Esophagus muscularis mucosa (tissue), 4 donors: Measurements from ENCODE around the gene RAB20. TPM values are rescaled to one million over a fixed set of nuclear protein-coding genes. Genes with fewer than 3 reads are reported as not detected.

Experiments
- DNase-seq: peaks from one replicate; pipeline ENCODE4 v3.0.0-alpha.2; 2017; ENCODE audit errors: extremely low spot score
- H3K27ac ChIP-seq, 4 donors: fragments of 200-600 bp; sonication (generic); replicated peaks in 1 of 4; 1 replicate in 3 of 4; 2 replicates in 1 of 4; pipeline ENCODE4 v1.5.1; 2016 to 2019; ENCODE audit warnings: mild to moderate bottlenecking in 1 of 4
- H3K27me3 ChIP-seq, 4 donors: fragments of 200-600 bp; sonication (generic); one replicate each; pipeline versions ENCODE4 v1.5.1 to v1.6.0; 2016 to 2019
- H3K36me3 ChIP-seq, 4 donors: fragments of 200-600 bp; sonication (generic); one replicate each; pipeline ENCODE4 v1.5.1; 2016 to 2019
- H3K4me1 ChIP-seq, 4 donors: fragments of 200-600 bp; sonication (generic); one replicate each; pipeline ENCODE4 v1.5.1; 2016 to 2019
- H3K4me3 ChIP-seq, 4 donors: fragments of 200-600 bp; sonication (generic); 1 replicate in 2 of 4; 2 replicates in 2 of 4; pipeline ENCODE4 v1.5.1; 2016 to 2019; ENCODE audit warnings: mild to moderate bottlenecking in 4 of 4, moderate library complexity in 1 of 4
- H3K9me3 ChIP-seq, 4 donors: fragments of 200-600 bp; sonication (generic); 1 replicate in 3 of 4; 2 replicates in 1 of 4; pipeline ENCODE4 v1.5.1; 2016 to 2019
- CTCF ChIP-seq, 3 experiments: fragments of 200-600 bp in 2 of 3; fragments of 450-650 bp in 1 of 3; sonication (generic) in 2 of 3; IDR thresholded peaks; one replicate each; pipeline ENCODE4 v1.5.1; 2017 to 2019; ENCODE audit warnings: antibody characterized with exemption in 3 of 3, mild to moderate bottlenecking in 2 of 3, moderate library complexity in 1 of 3
- EP300 ChIP-seq: sonication (generic); formaldehyde crosslinking; IDR thresholded peaks from one replicate; pipeline ENCODE4 v1.6.1; 2017; ENCODE audit warnings: antibody characterized with exemption
- POLR2A ChIP-seq: fragments of 450-650 bp; IDR thresholded peaks from one replicate; pipeline ENCODE4 v1.6.1; 2017; ENCODE audit warnings: antibody characterized with exemption, moderate library complexity, mild to moderate bottlenecking, low read depth
- POLR2AphosphoS5 ChIP-seq, 2 donors: sonication (generic); formaldehyde crosslinking; IDR thresholded peaks; one replicate each; pipeline ENCODE4 v1.6.1; 2017; ENCODE audit warnings: antibody characterized with exemption in 2 of 2
- WGBS: methylation state at CpG from one replicate; pipeline ENCODE4 v1.1.5; 2018; 5-methylcytosine and 5-hydroxymethylcytosine counted together
- intact Hi-C: fragments of 100-400 bp; cut with DNase I; formaldehyde crosslinking; loops from one replicate; pipeline ENCODE4 v1.15.1; 2023
- total RNA-seq, 4 donors: library from RNA; depleted of rRNA; stranded (reverse); fragments of >200 nt; gene quantifications; one replicate each; pipeline versions ENCODE4 v1.1.0 to v1.2.1, GENCODE V29; 2016

The RAB20 gene
- total RNA-seq, 4 donors from 2014 or later = 10.9 to 40.6 (median 15.4) TPM

DNA sequence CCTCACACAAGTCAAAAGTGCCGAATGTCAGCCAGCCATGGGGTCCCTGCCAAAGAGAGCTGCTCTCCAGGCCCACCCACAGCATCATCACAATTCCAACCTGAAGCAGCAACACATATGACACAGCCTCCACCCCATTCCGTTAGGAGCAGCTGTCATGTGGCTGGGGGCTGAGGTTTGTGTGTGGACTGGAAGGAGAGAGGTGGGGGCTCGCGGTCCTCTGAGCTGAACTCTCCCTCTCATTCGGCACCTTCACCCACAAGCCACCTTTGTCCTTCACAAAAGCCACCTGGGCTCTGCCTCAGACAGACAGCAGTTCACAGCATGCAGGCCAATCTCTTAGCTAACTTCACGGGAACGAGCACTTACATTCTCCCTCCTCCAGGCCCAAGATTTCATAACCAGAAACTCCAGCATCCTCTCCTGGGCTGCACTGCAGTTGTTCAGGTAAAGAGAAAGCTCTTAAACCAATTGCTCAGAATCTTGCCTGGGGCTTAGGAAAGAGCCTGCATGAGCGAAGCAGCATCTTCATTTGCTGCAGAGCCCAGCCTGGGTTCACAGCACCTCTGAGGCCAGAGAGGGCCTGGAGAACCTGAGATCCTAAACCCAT is 7.2 kb downstream of the RAB20 start:
- peaks cover 11 to 16% (median 13%) of the 10 kb centered on the region in 4 donors for H3K4me1 ChIP-seq
- H3K36me3 ChIP-seq = peaks cover 0 to 21% (median 11%) of the 10 kb centered on the region in 4 donors
- no peak overlapping the region for H3K27ac ChIP-seq
- H3K9me3 ChIP-seq = peaks cover 0 to 5% (median 0%) of the 10 kb centered on the region in 4 donors
- H3K27me3 ChIP-seq = no peaks in the 10 kb centered on the region
- no peak overlapping the region for H3K4me3 ChIP-seq
- TF ChIP-seq EP300 (no peak), POLR2A (no peak), CTCF (IDR thresholded peaks at IDR 0.05) (no peak), POLR2AphosphoS5 (IDR thresholded peaks at IDR 0.05) (no peak)
- WGBS = 88% methylated on average over 8 of the region's 8 CpGs
- intact Hi-C loops = no loop called here
- no peak for DNase-seq

DNA sequence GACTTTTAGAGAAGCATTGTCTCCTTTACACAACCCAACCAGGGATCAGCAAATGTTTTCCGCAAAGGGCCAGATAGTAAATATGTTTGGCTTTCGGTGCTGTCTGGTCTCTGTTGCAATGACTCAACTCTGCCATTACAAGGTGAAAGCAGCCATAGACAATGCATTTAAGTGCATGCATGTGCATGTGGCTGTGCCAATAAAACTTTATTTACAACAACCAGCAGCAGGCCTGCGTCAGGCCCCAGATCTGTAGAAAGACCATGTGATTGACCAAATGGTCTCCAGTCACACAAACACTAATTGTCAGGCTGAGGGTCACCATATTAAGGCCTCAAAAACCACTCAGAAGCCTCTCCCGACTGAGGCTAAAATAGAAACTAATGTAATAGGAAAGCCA is 8.1 kb downstream of the RAB20 start:
- H3K27me3 ChIP-seq = no peaks in the 10 kb centered on the region
- intact Hi-C loops = no loop called here
- no peak for TF ChIP-seq POLR2AphosphoS5 (IDR thresholded peaks at IDR 0.05)
- no peak for TF ChIP-seq EP300
- TF ChIP-seq CTCF (IDR thresholded peaks at IDR 0.05) = no peak
- TF ChIP-seq POLR2A = no peak
- no peak for DNase-seq
- H3K4me1 ChIP-seq = peaks cover 4 to 12% (median 7%) of the 10 kb centered on the region in 4 donors
- WGBS = 70% methylated on average over 3 of the region's 4 CpGs
- H3K27ac ChIP-seq = no peak overlapping the region
- H3K4me3 ChIP-seq = no peak overlapping the region
- peaks cover 0 to 5% (median 0%) of the 10 kb centered on the region in 4 donors for H3K9me3 ChIP-seq
- peaks cover 0 to 21% (median 11%) of the 10 kb centered on the region in 4 donors for H3K36me3 ChIP-seq

GRCh38 chr13:110552767-110553166 is 8.8 kb downstream of the RAB20 start:
- Histone ChIP-seq H3K36me3 (peaks cover 0 to 21% (median 10%) of the 10 kb centered on the region in 4 donors), H3K27ac (no peak overlapping the region), H3K4me1 (peaks cover 4 to 10% (median 7%) of the 10 kb centered on the region in 4 donors), H3K27me3 (no peaks in the 10 kb centered on the region), H3K9me3 (peaks cover 0 to 5% (median 0%) of the 10 kb centered on the region in 4 donors), H3K4me3 (no peak overlapping the region)
- WGBS = 95% methylated on average over 9 of the region's 9 CpGs
- no peak for DNase-seq
- intact Hi-C loops = no loop called here
- TF ChIP-seq EP300 = no peak
- no peak for TF ChIP-seq CTCF (IDR thresholded peaks at IDR 0.05)
- no peak for TF ChIP-seq POLR2AphosphoS5 (IDR thresholded peaks at IDR 0.05)
- TF ChIP-seq POLR2A = no peak

DNA sequence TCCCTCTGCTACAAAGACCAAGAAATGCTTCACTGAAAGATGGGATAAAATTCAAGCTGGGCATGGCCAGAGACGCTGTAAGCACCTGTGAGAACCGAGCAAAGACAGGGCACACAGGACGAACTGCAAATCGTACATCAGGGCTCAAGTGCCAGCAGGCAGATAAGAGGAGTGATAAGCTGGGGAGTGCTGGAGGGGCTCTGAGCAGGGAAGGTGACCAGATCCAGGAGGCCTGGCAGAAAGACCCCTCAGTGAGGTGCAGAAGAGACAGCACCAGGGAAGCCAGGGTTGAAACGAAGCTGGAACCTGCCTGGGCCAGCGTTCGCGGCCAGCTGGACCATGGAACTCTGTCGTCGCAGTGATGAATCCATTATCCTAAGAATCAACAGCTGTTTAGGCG is 10.2 kb downstream of the RAB20 start:
- 78% methylated on average over 11 of the region's 11 CpGs for WGBS
- DNase-seq = no peak
- intact Hi-C loops = no loop called here
- peak overlapping the region in 2 of 4 donors; percentile 18 to 20 for H3K27ac ChIP-seq
- H3K27me3 ChIP-seq = no peaks in the 10 kb centered on the region
- H3K36me3 ChIP-seq = peaks cover 0 to 7% (median 2%) of the 10 kb centered on the region in 4 donors
- H3K4me1 ChIP-seq = peaks cover 4 to 22% (median 20%) of the 10 kb centered on the region in 4 donors
- no peak overlapping the region for H3K4me3 ChIP-seq
- TF ChIP-seq EP300 = no peak
- no peak for TF ChIP-seq CTCF (IDR thresholded peaks at IDR 0.05)
- no peak for TF ChIP-seq POLR2AphosphoS5 (IDR thresholded peaks at IDR 0.05)
- no peak for TF ChIP-seq POLR2A
- H3K9me3 ChIP-seq = no peaks in the 10 kb centered on the region

GRCh38 chr13:110549795-110550160 is 11.7 kb downstream of the RAB20 start:
- no peaks in the 10 kb centered on the region for H3K27me3 ChIP-seq
- H3K4me3 ChIP-seq = no peak overlapping the region
- no peaks in the 10 kb centered on the region for H3K36me3 ChIP-seq
- peaks cover 4 to 28% (median 22%) of the 10 kb centered on the region in 4 donors for H3K4me1 ChIP-seq
- no peak overlapping the region for H3K27ac ChIP-seq
- DNase-seq = no peak
- H3K9me3 ChIP-seq = no peaks in the 10 kb centered on the region
- no peak for TF ChIP-seq POLR2AphosphoS5 (IDR thresholded peaks at IDR 0.05)
- TF ChIP-seq EP300 = no peak
- no peak for TF ChIP-seq CTCF (IDR thresholded peaks at IDR 0.05)
- no peak for TF ChIP-seq POLR2A
- intact Hi-C loops = no loop called here
- 98% methylated on average over 10 of the region's 11 CpGs for WGBS
